KMS-11 (cell line): Measurements from ENCODE around the gene MYO5C.

ENCODE experiments used
- H2AFZ ChIP-seq: fragments of 200-600 bp; sonication (generic); 2 replicates; pipeline ENCODE4 v1.6.1; 2016; ENCODE audit warnings: antibody characterized with exemption, mixed run types, low read depth
- H3K27ac ChIP-seq: fragments of 200-600 bp; sonication (generic); 2 replicates; pipeline ENCODE4 v1.6.1; 2016; ENCODE audit warnings: mild to moderate bottlenecking, mixed run types
- H3K27me3 ChIP-seq: fragments of 200-600 bp; sonication (generic); 2 replicates; pipeline ENCODE4 v1.6.1; 2017; ENCODE audit warnings: mild to moderate bottlenecking, low read depth, mixed run types, moderate library complexity; ENCODE audit not compliant: insufficient read depth
- H3K36me3 ChIP-seq: fragments of 200-600 bp; sonication (generic); 2 replicates; pipeline ENCODE4 v1.6.1; 2017; ENCODE audit warnings: mild to moderate bottlenecking, mixed run types; ENCODE audit not compliant: insufficient read depth
- H3K4me1 ChIP-seq: fragments of 200-600 bp; sonication (generic); 2 replicates; pipeline ENCODE4 v1.6.1; 2016; ENCODE audit warnings: mild to moderate bottlenecking, low read depth, mixed run types; ENCODE audit not compliant: poor library complexity, severe bottlenecking
- H3K4me2 ChIP-seq: fragments of 200-600 bp; sonication (generic); 2 replicates; pipeline ENCODE4 v1.7.0; 2016; ENCODE audit warnings: mild to moderate bottlenecking, mixed run types
- H3K4me3 ChIP-seq: fragments of 200-600 bp; sonication (generic); IDR thresholded peaks from 2 replicates; pipeline ENCODE4 v1.6.1; 2017; ENCODE audit warnings: low read depth, low read length, mixed read lengths; ENCODE audit not compliant: insufficient read depth
- H3K79me2 ChIP-seq: fragments of 200-600 bp; sonication (generic); 2 replicates; pipeline ENCODE4 v1.6.1; 2016; ENCODE audit warnings: low read depth, mixed run types; ENCODE audit not compliant: insufficient read depth
- H3K9ac ChIP-seq: fragments of 200-600 bp; sonication (generic); 2 replicates; pipeline ENCODE4 v1.6.1; 2016; ENCODE audit warnings: mild to moderate bottlenecking, mixed run types
- H4K20me1 ChIP-seq: fragments of 200-600 bp; sonication (generic); 2 replicates; pipeline ENCODE4 v1.6.1; 2016; ENCODE audit warnings: mild to moderate bottlenecking, mixed run types; ENCODE audit not compliant: insufficient read depth
- TF ChIP-seq, protein P1 (sequence below): fragments of 200-600 bp; sonication (generic); conservative IDR thresholded peaks from 2 replicates; pipeline ENCODE4 v1.6.1; 2017; ENCODE audit warnings: low read depth, mild to moderate bottlenecking, antibody characterized with exemption, low read length, moderate library complexity, mixed read lengths

The MYO5C gene

DNA sequence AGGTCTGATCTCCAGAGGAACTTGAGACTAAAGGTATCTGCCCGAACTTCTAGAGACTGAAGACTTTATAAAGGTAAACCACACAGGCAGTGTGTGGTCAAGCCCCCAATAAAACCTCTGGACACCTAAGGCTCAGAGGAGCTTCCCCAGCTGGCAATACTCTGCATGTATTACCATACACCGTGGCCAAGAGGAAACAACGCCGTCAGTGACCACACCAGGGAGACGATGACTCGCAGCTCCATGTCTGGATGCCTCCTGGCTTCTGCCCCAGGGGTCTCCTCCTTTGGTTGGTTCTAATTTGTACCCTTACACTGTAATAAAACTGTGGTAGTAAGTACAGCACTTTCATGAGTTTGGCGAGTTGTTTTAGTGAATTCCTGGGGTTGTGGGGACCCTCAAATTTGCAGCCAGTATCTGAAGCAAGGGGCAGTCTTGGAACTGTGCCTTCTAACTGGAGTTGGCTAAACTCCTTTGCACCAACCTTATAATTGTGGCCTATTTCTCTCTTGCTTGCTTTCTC, 150.9 kb downstream of the MYO5C start:
- Histone ChIP-seq H2AFZ (no peak overlapping the region), H3K27ac (no peak overlapping the region), H3K27me3 (no peaks in the 10 kb centered on the region), H3K79me2 (no peaks in the 10 kb centered on the region), H3K4me3 (no peak overlapping the region), H3K9ac (no peak overlapping the region), H3K36me3 (no peaks in the 10 kb centered on the region), H3K4me1 (peaks cover 6% of the 10 kb centered on the region), H4K20me1 (no peaks in the 10 kb centered on the region), H3K4me2 (no peak overlapping the region)
- TF ChIP-seq, protein P1, sequence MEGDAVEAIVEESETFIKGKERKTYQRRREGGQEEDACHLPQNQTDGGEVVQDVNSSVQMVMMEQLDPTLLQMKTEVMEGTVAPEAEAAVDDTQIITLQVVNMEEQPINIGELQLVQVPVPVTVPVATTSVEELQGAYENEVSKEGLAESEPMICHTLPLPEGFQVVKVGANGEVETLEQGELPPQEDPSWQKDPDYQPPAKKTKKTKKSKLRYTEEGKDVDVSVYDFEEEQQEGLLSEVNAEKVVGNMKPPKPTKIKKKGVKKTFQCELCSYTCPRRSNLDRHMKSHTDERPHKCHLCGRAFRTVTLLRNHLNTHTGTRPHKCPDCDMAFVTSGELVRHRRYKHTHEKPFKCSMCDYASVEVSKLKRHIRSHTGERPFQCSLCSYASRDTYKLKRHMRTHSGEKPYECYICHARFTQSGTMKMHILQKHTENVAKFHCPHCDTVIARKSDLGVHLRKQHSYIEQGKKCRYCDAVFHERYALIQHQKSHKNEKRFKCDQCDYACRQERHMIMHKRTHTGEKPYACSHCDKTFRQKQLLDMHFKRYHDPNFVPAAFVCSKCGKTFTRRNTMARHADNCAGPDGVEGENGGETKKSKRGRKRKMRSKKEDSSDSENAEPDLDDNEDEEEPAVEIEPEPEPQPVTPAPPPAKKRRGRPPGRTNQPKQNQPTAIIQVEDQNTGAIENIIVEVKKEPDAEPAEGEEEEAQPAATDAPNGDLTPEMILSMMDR: no peak

DNA sequence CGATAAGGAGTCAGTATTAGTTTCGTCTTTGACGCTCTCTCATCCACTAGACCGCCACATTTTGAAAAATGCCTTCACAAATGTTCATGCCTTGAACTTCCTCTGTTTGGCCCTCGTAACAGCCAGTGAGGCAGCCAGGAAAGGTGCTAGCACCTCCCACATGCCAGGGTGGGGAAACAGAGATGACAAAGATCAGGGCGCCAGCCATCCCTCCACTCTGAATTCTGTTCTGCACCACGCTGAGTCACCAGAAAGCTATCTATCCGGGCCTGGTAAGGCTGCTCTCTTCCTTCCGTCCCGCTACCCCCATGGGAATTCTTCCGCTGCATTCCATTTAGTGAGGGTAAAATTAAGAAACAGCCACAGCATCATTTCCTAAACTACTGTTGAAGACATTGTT, 151.7 kb downstream of the MYO5C start:
- Histone ChIP-seq H3K9ac (no peak overlapping the region), H4K20me1 (no peaks in the 10 kb centered on the region), H3K79me2 (no peaks in the 10 kb centered on the region), H3K4me3 (no peak overlapping the region), H2AFZ (no peak overlapping the region), H3K4me2 (no peak overlapping the region), H3K36me3 (no peaks in the 10 kb centered on the region), H3K27me3 (no peaks in the 10 kb centered on the region), H3K4me1 (peaks cover 10% of the 10 kb centered on the region), H3K27ac (no peak overlapping the region)
- TF ChIP-seq, protein P1: no peak
